GM12873 (cell line): ENCODE data around the gene SMCHD1.

Source experiments
- TF ChIP-seq, protein P1 (sequence below): IDR thresholded peaks from 2 replicates; pipeline ENCODE4 v1.5.1; 2012; ENCODE audit warnings: low read depth, mild to moderate bottlenecking, moderate library complexity, low read length, control low read depth; ENCODE audit not compliant: insufficient read depth; ENCODE audit errors: missing control alignments

Gene SMCHD1

DNA sequence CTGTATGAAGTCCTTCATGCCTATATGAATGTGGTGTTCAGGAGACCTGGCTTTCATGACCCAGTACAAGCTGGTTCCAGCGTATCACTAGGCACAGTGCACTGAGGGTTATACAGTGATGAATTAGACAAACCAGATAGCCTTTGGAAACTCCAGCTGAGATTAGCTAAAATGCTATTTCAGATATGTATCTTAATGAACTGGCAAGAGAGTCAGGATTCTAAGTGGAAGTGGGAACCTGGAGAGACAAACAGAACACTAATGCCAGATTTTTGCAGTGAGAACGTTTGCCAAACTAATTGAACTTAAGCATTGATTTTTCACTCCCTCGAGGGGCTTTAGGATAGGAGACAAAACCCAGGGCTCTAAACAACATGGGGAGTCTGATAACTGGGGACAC is 125.2 kb downstream of the SMCHD1 start:
- TF ChIP-seq, protein P1, sequence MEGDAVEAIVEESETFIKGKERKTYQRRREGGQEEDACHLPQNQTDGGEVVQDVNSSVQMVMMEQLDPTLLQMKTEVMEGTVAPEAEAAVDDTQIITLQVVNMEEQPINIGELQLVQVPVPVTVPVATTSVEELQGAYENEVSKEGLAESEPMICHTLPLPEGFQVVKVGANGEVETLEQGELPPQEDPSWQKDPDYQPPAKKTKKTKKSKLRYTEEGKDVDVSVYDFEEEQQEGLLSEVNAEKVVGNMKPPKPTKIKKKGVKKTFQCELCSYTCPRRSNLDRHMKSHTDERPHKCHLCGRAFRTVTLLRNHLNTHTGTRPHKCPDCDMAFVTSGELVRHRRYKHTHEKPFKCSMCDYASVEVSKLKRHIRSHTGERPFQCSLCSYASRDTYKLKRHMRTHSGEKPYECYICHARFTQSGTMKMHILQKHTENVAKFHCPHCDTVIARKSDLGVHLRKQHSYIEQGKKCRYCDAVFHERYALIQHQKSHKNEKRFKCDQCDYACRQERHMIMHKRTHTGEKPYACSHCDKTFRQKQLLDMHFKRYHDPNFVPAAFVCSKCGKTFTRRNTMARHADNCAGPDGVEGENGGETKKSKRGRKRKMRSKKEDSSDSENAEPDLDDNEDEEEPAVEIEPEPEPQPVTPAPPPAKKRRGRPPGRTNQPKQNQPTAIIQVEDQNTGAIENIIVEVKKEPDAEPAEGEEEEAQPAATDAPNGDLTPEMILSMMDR, result no peak

DNA sequence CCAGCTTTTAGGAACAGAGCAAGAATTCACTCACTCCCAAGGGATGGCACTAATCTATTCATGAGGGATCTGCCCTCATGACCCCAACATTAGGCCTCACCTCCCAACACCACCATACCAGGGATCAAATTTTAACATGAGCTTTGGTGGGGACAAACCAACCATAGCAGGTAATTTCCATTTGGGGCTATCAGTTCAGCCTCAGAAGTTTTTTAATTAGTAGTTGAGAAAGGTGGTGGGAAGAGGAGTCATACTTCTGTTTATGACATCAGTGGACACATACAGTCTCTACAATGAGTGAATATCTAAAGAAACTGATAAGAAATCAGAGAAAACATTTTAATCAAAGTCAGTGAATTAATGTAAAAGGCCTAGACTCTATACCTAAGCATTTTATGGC is 131.7 kb downstream of the SMCHD1 start:
- TF ChIP-seq, protein P1, result no peak

- TF ChIP-seq, protein P1, result no peak
Measured at GRCh38 chr18:2792395-2792794, 136.9 kb downstream of the SMCHD1 start.

DNA sequence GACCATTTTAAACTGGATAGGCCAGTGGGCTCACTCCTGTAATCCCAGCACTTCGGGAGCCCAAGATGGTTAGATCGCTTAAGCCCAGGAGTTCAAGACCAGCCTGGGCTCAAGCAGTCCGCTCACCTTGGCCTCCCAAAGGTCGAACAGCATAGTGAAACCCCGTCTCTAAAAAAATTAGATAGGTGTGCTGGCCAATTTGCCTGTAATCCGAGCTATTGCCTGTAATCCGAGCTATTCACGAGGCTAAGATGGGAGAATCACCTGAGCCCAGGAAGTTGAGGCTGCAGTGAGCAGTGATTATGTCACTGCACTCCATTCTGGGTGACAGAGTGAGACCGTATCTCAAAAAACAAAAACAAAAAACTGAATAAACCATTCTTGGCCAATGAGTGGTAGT is 138.6 kb downstream of the SMCHD1 start:
- TF ChIP-seq, protein P1, result no peak

DNA sequence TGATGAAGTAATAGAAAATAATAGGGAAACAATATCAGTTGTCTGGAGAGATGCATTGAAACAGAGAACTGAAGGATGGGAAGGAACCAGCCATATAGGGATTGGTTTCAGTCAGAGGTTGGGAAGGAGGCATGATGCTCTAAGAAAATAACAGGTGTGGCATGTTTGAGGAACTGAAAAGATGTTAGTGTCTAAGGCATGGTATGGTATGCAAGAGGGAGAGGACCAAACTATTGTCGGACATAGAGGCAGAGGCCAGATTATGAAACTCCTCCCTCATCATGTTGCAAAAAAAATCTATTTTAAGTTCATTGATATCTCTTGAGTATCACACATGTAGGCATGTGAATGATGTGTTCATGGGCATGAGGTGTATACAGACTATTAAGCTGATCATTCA is 142.4 kb downstream of the SMCHD1 start:
- TF ChIP-seq, protein P1, result no peak

DNA sequence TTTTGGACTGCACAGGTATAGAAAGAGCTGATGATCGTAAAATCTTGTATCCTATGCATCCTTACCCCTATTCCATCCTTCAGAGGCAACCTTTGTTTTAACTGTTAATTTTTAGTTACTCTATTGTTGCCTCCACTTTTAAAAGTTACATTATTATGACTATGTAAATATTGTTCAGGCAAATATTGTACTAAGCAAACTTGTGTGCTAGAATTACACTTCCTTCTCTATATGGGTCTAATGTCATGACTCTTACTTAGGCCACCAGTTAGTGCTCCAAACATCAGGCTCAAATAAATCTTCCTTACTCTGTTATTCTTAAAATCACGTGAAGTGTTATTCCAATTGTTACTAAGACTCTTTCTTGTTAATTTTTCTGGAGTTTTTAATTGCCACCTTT is 143.8 kb downstream of the SMCHD1 start:
- TF ChIP-seq, protein P1, result no peak

DNA sequence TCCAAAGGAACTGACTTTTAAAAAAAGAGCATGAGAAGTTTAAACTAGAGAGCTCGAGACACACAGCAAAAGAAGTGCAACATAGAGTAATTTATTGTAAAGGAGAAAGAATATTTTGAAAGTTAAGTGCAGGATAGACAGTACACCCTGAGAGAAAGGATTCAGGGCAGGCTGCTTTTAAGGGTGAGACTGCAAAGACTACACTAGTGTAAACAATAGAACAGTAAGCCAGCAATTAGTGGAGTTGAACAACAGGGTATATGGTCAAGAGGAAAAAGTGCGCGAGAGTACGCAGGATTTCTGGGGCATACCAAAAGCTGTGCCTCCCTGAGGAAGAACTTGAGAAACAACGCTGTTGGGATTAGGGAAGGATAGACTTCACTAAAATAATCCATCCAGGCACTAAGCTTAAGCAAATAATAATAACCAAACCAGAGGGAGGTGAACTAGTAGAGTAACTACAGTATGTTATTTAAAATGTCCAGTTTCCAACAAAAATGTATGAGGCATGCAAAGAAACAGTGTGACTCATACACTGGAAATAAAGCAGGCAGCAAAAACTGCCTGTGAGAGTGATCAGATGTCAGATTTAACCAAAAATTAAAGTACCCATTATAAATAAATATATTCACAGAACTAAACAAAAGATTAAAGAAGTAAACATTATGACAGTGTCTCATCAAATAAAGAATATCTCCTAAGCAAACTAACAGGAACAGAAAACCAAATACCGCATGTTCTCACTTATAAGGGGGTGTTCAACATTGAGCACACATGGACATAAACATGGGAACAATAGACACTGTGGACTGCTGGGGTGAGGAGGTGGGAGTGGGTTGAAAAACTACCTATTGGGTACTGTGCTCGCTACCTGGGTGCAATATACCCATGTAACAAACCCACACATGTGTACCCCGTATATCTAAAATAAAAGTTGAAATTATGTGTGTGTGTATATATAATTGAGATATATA is 150.7 kb downstream of the SMCHD1 start:
- TF ChIP-seq, protein P1, result no peak
